DOHH2 (cell line): ENCODE measurements around the gene CPSF7.

Source experiments
- EZH2phosphoT487 ChIP-seq: fragments of 200-600 bp; sonication (generic); IDR thresholded peaks from 2 replicates; pipeline ENCODE4 v1.6.1; 2017; ENCODE audit warnings: borderline replicate concordance, mild to moderate bottlenecking, antibody characterized with exemption, low read length, moderate library complexity, mixed read lengths
- TF ChIP-seq, protein P1 (sequence below): fragments of 200-600 bp; sonication (generic); IDR thresholded peaks from one replicate; pipeline ENCODE4 v1.5.1; 2014; ENCODE audit warnings: antibody characterized with exemption, mild to moderate bottlenecking, low read depth, low read length; ENCODE audit not compliant: poor library complexity, severe bottlenecking

DNA sequence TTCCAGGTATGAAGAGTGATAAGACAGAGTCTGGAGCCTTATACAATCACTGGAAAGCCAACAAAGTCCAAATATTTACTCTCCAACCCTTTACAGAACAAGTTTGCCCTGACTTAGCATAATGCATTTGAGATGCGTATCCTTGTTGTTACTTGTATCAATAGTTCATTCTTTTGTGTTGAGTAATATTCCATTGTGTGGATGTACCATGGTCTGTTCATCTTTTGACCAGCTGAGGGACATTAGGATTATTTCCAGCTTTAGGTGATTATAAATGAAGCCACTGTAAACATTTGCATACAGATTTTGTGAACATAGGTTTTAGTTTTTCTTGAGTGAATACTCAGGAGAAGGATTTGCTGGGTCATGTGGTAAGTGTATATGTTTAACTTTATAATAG lies 9.8 kb upstream of the CPSF7 start:
- TF ChIP-seq, protein P1, sequence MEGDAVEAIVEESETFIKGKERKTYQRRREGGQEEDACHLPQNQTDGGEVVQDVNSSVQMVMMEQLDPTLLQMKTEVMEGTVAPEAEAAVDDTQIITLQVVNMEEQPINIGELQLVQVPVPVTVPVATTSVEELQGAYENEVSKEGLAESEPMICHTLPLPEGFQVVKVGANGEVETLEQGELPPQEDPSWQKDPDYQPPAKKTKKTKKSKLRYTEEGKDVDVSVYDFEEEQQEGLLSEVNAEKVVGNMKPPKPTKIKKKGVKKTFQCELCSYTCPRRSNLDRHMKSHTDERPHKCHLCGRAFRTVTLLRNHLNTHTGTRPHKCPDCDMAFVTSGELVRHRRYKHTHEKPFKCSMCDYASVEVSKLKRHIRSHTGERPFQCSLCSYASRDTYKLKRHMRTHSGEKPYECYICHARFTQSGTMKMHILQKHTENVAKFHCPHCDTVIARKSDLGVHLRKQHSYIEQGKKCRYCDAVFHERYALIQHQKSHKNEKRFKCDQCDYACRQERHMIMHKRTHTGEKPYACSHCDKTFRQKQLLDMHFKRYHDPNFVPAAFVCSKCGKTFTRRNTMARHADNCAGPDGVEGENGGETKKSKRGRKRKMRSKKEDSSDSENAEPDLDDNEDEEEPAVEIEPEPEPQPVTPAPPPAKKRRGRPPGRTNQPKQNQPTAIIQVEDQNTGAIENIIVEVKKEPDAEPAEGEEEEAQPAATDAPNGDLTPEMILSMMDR: no peak
- TF ChIP-seq EZH2phosphoT487: no peak
